Left lung (tissue), 10 donors: ENCODE data around the gene THRSP. TPM values are rescaled to one million over a fixed set of nuclear protein-coding genes. Genes with fewer than 3 reads are reported as not detected.
"Not testable (repeated sequence)": the region's sequence is repeated elsewhere in the genome, so short reads cannot be mapped to it uniquely, and the experiment has no call there.

Experiments
- ATAC-seq: fragments of 200-7000 bp; cut with Tn5 transposase; one replicate; pipeline ENCODE4 v1.9.1; 2020; ENCODE audit warnings: moderate library complexity
- DNase-seq, 4 donors: peaks; one replicate each; pipeline ENCODE4 v3.0.0-alpha.2; 2013 to 2020
- H3K27ac ChIP-seq, 2 donors: fragments of 200-600 bp; sonication (generic) in 1 of 2; one replicate each; pipeline versions ENCODE4 v1.5.0 to v1.8.0; 2020 to 2021
- H3K27me3 ChIP-seq, 2 donors: fragments of 200-600 bp; sonication (generic) in 1 of 2; one replicate each; pipeline versions ENCODE4 v1.5.0 to v1.8.0; 2020 to 2021
- H3K36me3 ChIP-seq, 2 donors: fragments of 200-600 bp; sonication (generic) in 1 of 2; one replicate each; pipeline versions ENCODE4 v1.5.0 to v1.8.0; 2020 to 2021
- H3K4me1 ChIP-seq, 2 donors: fragments of 200-600 bp; one replicate each; pipeline ENCODE4 v1.8.0; 2021
- H3K4me3 ChIP-seq, 2 donors: fragments of 200-600 bp; sonication (generic) in 1 of 2; one replicate each; pipeline versions ENCODE4 v1.5.0 to v1.8.0; 2020 to 2021; ENCODE audit warnings: mild to moderate bottlenecking in 1 of 2
- H3K9me3 ChIP-seq, 2 donors: fragments of 200-600 bp; sonication (generic) in 1 of 2; one replicate each; pipeline versions ENCODE4 v1.5.0 to v1.8.0; 2020 to 2021
- CTCF ChIP-seq, 2 donors: fragments of 200-600 bp; sonication (generic) in 1 of 2; IDR thresholded peaks; one replicate each; pipeline versions ENCODE4 v1.5.0 to v1.8.0; 2021; ENCODE audit warnings: antibody characterized with exemption in 2 of 2
- intact Hi-C, 2 donors: fragments of 100-400 bp; cut with DNase I; formaldehyde crosslinking; loops; one replicate each; pipeline versions ENCODE4 v1.11.2 to v1.14.2; 2022
- polyA plus RNA-seq, 6 donors: library from polyadenylated mRNA; unstranded; fragments of 120-200 nt; gene quantifications; one replicate each; pipeline ENCODE4 v1.2.1, GENCODE V29; 2013; ENCODE audit not compliant: insufficient read length in 6 of 6
- total RNA-seq, 2 donors: library from RNA; stranded (reverse); fragmentation: NEBNext Ultra II Directional; extraction: Animal tissue kit (Norgen Biotek cat#: 25700); gene quantifications; one replicate each; pipeline ENCODE4 v1.2.1, GENCODE V29; 2021
- donor health status: DM: no; HTN: yes; CAD: no.
- donor health status: DM: no; HTN: no; CAD: no.

Gene THRSP
- total and polyA plus RNA-seq, 8 donors = 0.23 to 0.83 (median 0.44) TPM; not detected in 2

- no peak overlapping the region for H3K4me3 ChIP-seq
- H3K36me3 ChIP-seq = peaks cover 0 to 34% of the 10 kb centered on the region in 2 donors
- no peak overlapping the region for H3K27ac ChIP-seq
- H3K4me1 ChIP-seq = peaks cover 12 to 32% of the 10 kb centered on the region in 2 donors
- no peaks in the 10 kb centered on the region for H3K27me3 ChIP-seq
- intact Hi-C loops = no loop called here
- DNase-seq = no peak
- ATAC-seq = no peak
- H3K9me3 ChIP-seq = no peaks in the 10 kb centered on the region
- TF ChIP-seq CTCF (IDR thresholded peaks at IDR 0.05) = no peak
These were observed 11.1 kb downstream of the THRSP start for GRCh38 chr11:78074756-78075155.

GRCh38 chr11:78076733-78077403 is 13.2 kb downstream of the THRSP start:
- intact Hi-C loops = no loop called here
- no peak for ATAC-seq
- peaks cover 0 to 13% of the 10 kb centered on the region in 2 donors for H3K36me3 ChIP-seq
- no peaks in the 10 kb centered on the region for H3K9me3 ChIP-seq
- no peak for DNase-seq
- no peak for TF ChIP-seq CTCF (IDR thresholded peaks at IDR 0.05)
- H3K27ac ChIP-seq = no peak overlapping the region
- H3K4me1 ChIP-seq = peaks cover 12 to 32% of the 10 kb centered on the region in 2 donors
- H3K27me3 ChIP-seq = no peaks in the 10 kb centered on the region
- no peak overlapping the region for H3K4me3 ChIP-seq

GRCh38 chr11:78077592-78077991 is 13.9 kb downstream of the THRSP start:
- Histone ChIP-seq H3K4me1 (peaks cover 12 to 32% of the 10 kb centered on the region in 2 donors), H3K4me3 (peak overlapping the region in 1 of 2 donors; percentile 91)
- ATAC-seq, H3K27ac ChIP-seq, H3K27me3 ChIP-seq, DNase-seq, H3K9me3 ChIP-seq, intact Hi-C loops, H3K36me3 ChIP-seq: not testable (repeated sequence)

GRCh38 chr11:78078218-78079167 is 14.8 kb downstream of the THRSP start:
- no peak for TF ChIP-seq CTCF (IDR thresholded peaks at IDR 0.05)
- no peaks in the 10 kb centered on the region for H3K27me3 ChIP-seq
- peaks cover 12 to 32% of the 10 kb centered on the region in 2 donors for H3K4me1 ChIP-seq
- H3K27ac ChIP-seq = peak overlapping the region in 1 of 2 donors; percentile 90
- no peaks in the 10 kb centered on the region for H3K9me3 ChIP-seq
- ATAC-seq (no peak), DNase-seq (no peak)
- intact Hi-C loops = no loop called here
- H3K4me3 ChIP-seq = peak overlapping the region; percentile 82 to 91
- no peaks in the 10 kb centered on the region for H3K36me3 ChIP-seq

GRCh38 chr11:78079232-78080083 is 15.8 kb downstream of the THRSP start, which contains the start of gene NDUFC2:
Gene NDUFC2, minus strand, starts transcription at chr11:78079862. Its CDS starts 118 bp downstream, at chr11:78079744.
- H3K4me3 ChIP-seq = peak within 1 kb of the TSS; percentile 82 to 91
- ATAC-seq (peak; percentile 94), DNase-seq (peak; percentile 85 to 95 (median 88))
- no peaks in the 10 kb centered on the region for H3K9me3 ChIP-seq
- H3K36me3 ChIP-seq = no peaks in the 10 kb centered on the region
- peaks cover 17 to 32% of the 10 kb centered on the region in 2 donors for H3K4me1 ChIP-seq
- peak within 1 kb of the TSS; percentile 80 to 90 for H3K27ac ChIP-seq
- intact Hi-C loops = no loop called here
- H3K27me3 ChIP-seq = no peaks in the 10 kb centered on the region
- TF ChIP-seq CTCF (IDR thresholded peaks at IDR 0.05) = no peak
